BE2C (cell line): ENCODE data around the gene FAM98A. TPM values are rescaled to one million over a fixed set of nuclear protein-coding genes. Genes with fewer than 3 reads are reported as not detected.

ENCODE experiments used
- DNase-seq: peaks from one replicate; pipeline ENCODE4 v3.0.0-alpha.2; 2020
- H3K27me3 ChIP-seq: fragments of 250-450 bp; sonication (Bioruptor Pico); 2 replicates; pipeline ENCODE4 v1.5.1; 2020; ENCODE audit warnings: mild to moderate bottlenecking
- H3K36me3 ChIP-seq: fragments of 250-450 bp; sonication (Bioruptor Pico); 2 replicates; pipeline ENCODE4 v1.5.1; 2020; ENCODE audit warnings: mild to moderate bottlenecking
- H3K4me1 ChIP-seq: fragments of 250-450 bp; sonication (Bioruptor Pico); 2 replicates; pipeline ENCODE4 v1.5.1; 2020
- H3K4me3 ChIP-seq: 2 replicates; pipeline ENCODE4 v1.5.1; 2011; ENCODE audit warnings: low read depth, low read length
- H3K9me3 ChIP-seq: fragments of 250-450 bp; sonication (Bioruptor Pico); 2 replicates; pipeline ENCODE4 v1.5.1; 2020
- polyA plus RNA-seq: library from polyadenylated mRNA; unstranded; fragments of >200 nt; gene quantifications from one replicate; pipeline ENCODE4 v1.2.1, GENCODE V29; 2012; ENCODE audit warnings: low read depth, missing spikeins; ENCODE audit not compliant: insufficient read length, insufficient read depth
- TF ChIP-seq, protein P1 (sequence below): IDR thresholded peaks from 2 replicates; pipeline ENCODE4 v1.5.1; 2012; ENCODE audit warnings: mild to moderate bottlenecking, low read depth, low read length

The FAM98A gene
- polyA plus RNA-seq, result 44.4 TPM

GRCh38 chr2:33599175-33599942 is at the start of gene FAM98A:
Gene FAM98A, minus strand, starts transcription at chr2:33599299. Its CDS starts 78 bp downstream, at chr2:33599221.
- TF ChIP-seq, protein P1, sequence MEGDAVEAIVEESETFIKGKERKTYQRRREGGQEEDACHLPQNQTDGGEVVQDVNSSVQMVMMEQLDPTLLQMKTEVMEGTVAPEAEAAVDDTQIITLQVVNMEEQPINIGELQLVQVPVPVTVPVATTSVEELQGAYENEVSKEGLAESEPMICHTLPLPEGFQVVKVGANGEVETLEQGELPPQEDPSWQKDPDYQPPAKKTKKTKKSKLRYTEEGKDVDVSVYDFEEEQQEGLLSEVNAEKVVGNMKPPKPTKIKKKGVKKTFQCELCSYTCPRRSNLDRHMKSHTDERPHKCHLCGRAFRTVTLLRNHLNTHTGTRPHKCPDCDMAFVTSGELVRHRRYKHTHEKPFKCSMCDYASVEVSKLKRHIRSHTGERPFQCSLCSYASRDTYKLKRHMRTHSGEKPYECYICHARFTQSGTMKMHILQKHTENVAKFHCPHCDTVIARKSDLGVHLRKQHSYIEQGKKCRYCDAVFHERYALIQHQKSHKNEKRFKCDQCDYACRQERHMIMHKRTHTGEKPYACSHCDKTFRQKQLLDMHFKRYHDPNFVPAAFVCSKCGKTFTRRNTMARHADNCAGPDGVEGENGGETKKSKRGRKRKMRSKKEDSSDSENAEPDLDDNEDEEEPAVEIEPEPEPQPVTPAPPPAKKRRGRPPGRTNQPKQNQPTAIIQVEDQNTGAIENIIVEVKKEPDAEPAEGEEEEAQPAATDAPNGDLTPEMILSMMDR, result 0 out of 2 replicates have a peak, but pooled peaks have one; percentile 5
- Histone ChIP-seq H3K27me3 (no peaks in the 10 kb centered on the region), H3K9me3 (no peaks in the 10 kb centered on the region)

GRCh38 chr2:33645861-33646260 is 46.8 kb upstream of the FAM98A start:
- TF ChIP-seq, protein P1, result no peak
- no peaks in the 10 kb centered on the region for H3K27me3 ChIP-seq

More at GRCh38 chr2:33599175-33599942, at the start of gene FAM98A:
- Histone ChIP-seq H3K4me1 (no peaks in the 10 kb centered on the region), H3K36me3 (peaks cover 4% of the 10 kb centered on the region), H3K4me3 (peak within 1 kb of the TSS; percentile 97)
- peak; percentile 99 for DNase-seq

GRCh38 chr2:33644215-33644614 is 45.1 kb upstream of the FAM98A start:
- Histone ChIP-seq H3K27me3 (no peaks in the 10 kb centered on the region), H3K9me3 (no peaks in the 10 kb centered on the region), H3K4me1 (no peaks in the 10 kb centered on the region), H3K4me3 (no peak overlapping the region), H3K36me3 (no peaks in the 10 kb centered on the region)
- TF ChIP-seq, protein P1, result no peak
- DNase-seq, result no peak

More at GRCh38 chr2:33645861-33646260, 46.8 kb upstream of the FAM98A start:
- no peaks in the 10 kb centered on the region for H3K9me3 ChIP-seq
- no peaks in the 10 kb centered on the region for H3K4me1 ChIP-seq
- no peak overlapping the region for H3K4me3 ChIP-seq
- no peak for DNase-seq
- no peaks in the 10 kb centered on the region for H3K36me3 ChIP-seq

GRCh38 chr2:33636001-33636400 is 36.9 kb upstream of the FAM98A start:
- Histone ChIP-seq H3K36me3 (no peaks in the 10 kb centered on the region), H3K4me1 (peaks cover 14% of the 10 kb centered on the region), H3K9me3 (no peaks in the 10 kb centered on the region), H3K27me3 (no peaks in the 10 kb centered on the region), H3K4me3 (no peak overlapping the region)
- DNase-seq, result no peak
- TF ChIP-seq, protein P1, result no peak

DNA sequence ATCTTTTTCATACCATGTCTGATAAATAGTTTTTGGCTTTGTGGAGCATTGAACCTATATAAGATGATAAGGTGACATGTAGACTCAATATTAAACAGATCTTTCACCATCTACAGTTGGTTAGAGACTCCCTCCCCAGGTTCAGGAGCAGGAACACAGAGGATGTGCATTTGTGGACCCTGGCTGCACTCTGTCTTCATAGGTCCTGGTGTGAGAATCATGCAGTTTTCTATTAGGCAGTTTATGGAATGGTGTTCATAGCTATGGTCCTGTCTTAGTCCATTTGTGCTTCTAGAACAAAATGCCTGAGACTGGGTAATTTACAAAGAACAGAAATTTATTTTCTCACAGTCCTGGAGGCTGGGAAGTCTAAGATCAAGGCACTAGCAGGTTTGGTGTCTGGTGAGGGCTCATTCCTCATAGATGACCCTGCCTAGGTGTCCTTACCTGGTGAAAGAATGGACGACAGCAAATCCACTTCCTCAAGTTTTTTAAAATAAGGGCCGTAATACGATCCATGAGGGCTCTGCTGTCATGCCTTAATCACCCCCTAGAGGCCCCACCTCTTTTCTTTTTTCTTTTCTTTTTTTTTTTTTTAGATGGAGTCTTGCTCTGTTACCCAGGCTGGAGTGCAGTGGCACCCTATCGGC is 35.3 kb upstream of the FAM98A start:
- no peak overlapping the region for H3K4me3 ChIP-seq
- H3K36me3 ChIP-seq, result no peaks in the 10 kb centered on the region
- H3K4me1 ChIP-seq, result peaks cover 14% of the 10 kb centered on the region
- no peaks in the 10 kb centered on the region for H3K27me3 ChIP-seq
- DNase-seq, result no peak
- no peaks in the 10 kb centered on the region for H3K9me3 ChIP-seq
- TF ChIP-seq, protein P1, result no peak

DNA sequence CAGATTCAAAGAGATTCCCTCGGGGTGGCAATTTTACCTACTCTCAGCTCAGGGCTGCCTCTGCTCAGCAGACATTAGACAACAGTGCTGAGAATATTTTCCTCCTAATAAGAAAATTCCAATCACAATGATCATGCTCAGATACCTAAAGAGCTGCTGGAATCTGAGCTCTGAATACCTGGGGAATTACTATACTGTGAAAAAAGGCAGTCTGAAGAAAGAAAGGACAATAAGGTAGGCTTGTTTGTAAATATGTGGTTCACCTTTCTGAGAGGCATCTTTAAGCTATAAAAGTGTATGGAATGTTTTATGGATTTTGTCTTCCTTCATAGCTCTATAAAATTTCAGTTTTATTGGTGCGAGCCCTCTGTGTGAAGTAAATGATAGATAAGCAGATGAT is 34.2 kb upstream of the FAM98A start:
- Histone ChIP-seq H3K4me3 (no peak overlapping the region), H3K9me3 (no peaks in the 10 kb centered on the region), H3K36me3 (no peaks in the 10 kb centered on the region), H3K4me1 (peaks cover 14% of the 10 kb centered on the region), H3K27me3 (no peaks in the 10 kb centered on the region)
- DNase-seq, result no peak
- TF ChIP-seq, protein P1, result no peak
